Measurements from ENCODE around the gene ZNF438. TPM values are rescaled to one million over a fixed set of nuclear protein-coding genes. Genes with fewer than 3 reads are reported as not detected.

ZNF438 gene
- total and polyA plus RNA-seq, 2 of the 4 experiments (the other 2 are of a cell fraction): 1.8 to 2.9 TPM

DNA sequence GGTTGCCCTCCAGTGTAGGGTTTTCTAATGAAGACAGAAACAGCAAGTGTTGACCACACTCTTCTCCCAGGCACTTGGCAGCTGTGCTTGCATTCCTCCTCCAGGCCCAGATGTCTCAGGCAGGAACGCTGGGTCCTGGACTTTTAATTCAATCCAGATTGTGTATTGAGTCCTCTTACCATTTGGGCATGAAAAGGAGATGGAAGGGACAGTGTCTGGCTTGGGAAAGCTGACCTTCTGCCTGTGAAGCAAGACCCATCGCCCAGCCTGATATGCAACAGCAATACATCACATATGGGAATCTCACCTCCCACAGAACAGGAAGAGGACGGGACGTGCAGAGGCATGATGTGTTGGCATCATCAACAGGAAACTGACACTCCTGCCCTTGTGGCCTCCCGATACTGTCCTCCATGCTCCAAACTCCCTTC, 227.8 kb downstream of the ZNF438 start:
- Histone ChIP-seq H3K9me3 (ENCODE audit: control insufficient read depth, insufficient read depth, low read length) (no peaks in the 10 kb centered on the region), H4K5ac (ENCODE audit: low read depth, low read length) (peak overlapping the region; percentile 15), H2BK5ac (ENCODE audit: low read depth, low read length, poor library complexity, severe bottlenecking) (no peak overlapping the region), H2BK15ac (ENCODE audit: low read depth, low read length) (no peak overlapping the region), H3K36me3 (ENCODE audit: control insufficient read depth, insufficient read depth, low read length) (no peaks in the 10 kb centered on the region), H3K27ac (ENCODE audit: insufficient read depth, low read length) (no peak overlapping the region), H3K56ac (ENCODE audit: extremely low read depth, insufficient read depth, low read length) (no peak overlapping the region), H3K27me3 (ENCODE audit: control insufficient read depth, insufficient read depth, low read length) (no peaks in the 10 kb centered on the region), H3K4me1 (ENCODE audit: control insufficient read depth, insufficient read depth, low read length) (peaks cover 7% of the 10 kb centered on the region), H3K9me1 (ENCODE audit: insufficient read depth, low read length) (no peaks in the 10 kb centered on the region), H4K20me1 (ENCODE audit: insufficient read depth, low read length) (no peaks in the 10 kb centered on the region), H3K4ac (ENCODE audit: low read depth, low read length) (no peak overlapping the region; the same call in 1 of the 2 replicates), H3K18ac (ENCODE audit: low read depth, low read length) (peak overlapping the region; percentile 50), H3K4me3 (ENCODE audit: insufficient read depth, low read depth, low read length) (no peak overlapping the region), H3K4me2 (ENCODE audit: low read depth, low read length) (no peak overlapping the region), H2BK120ac (ENCODE audit: low read depth, low read length) (0 out of 2 replicates have a peak overlapping the region, but pooled peaks have one; percentile 16), H2AK9ac (replicated peaks; ENCODE audit: low read depth, low read length, poor library complexity) (peak overlapping the region; percentile 18), H4K8ac (ENCODE audit: low read depth in 2 of 2, low read length in 2 of 2) (peak overlapping the region in 1 of 2 experiments; percentile 15; a peak in 1 of 4 replicates), H3K14ac (replicated peaks; ENCODE audit: low read depth, low read length) (peak overlapping the region; percentile 4; the same call in 1 of the 2 replicates), H2AK5ac (ENCODE audit: low read depth, low read length) (peak overlapping the region; percentile 29; the same call in 1 of the 2 replicates), H2BK20ac (ENCODE audit: low read depth, low read length) (no peak overlapping the region), H3K79me1 (ENCODE audit: low read depth in 1 of 2, low read length in 2 of 2) (no peaks in the 10 kb centered on the region), H3K9ac (ENCODE audit: low read depth, low read length) (no peak overlapping the region), H2AFZ (replicated peaks; ENCODE audit: low read length, poor library complexity) (peak overlapping the region; percentile 11), H4K91ac (ENCODE audit: insufficient read depth, low read depth, low read length) (no peak overlapping the region), H3K23ac (ENCODE audit: low read depth, low read length) (no peak overlapping the region; the same call in 1 of the 2 replicates)
- CTCF ChIA-PET: interaction anchor here (0.6 kb wide), 1 partner anchor 333 kb away, joined by 3 read pairs; no protein-coding TSS in a partner anchor
- 82% methylated on average over 3 of the region's 5 CpGs; no CpG with 5 or more reads in 1 of the 2 experiments for WGBS, 2 experiments (ENCODE audit: extremely low coverage in 2 of 2, insufficient read length in 1 of 2)
- in situ Hi-C loops (cut with MboI; ENCODE audit: low sequenced_read_pairs) (no loop called here), dilution Hi-C loops (cut with HindIII; ENCODE audit: low sequenced_read_pairs, unreplicated experiment) (no loop called here), intact Hi-C loops (cut with micrococcal nuclease) (no loop called here)
- no TSS peak for BruUV-seq (replicated peaks)
- ATAC-seq (ENCODE audit: low read depth): peak; percentile 68
- peak; percentile 68 for DNase-seq
- no peak for TF ChIP-seq POLR2A (IDR thresholded peaks at IDR 0.05; ENCODE audit: low read depth, low read length)
- TF ChIP-seq MXI1 (IDR thresholded peaks at IDR 0.05; ENCODE audit: borderline replicate concordance, low read depth, low read length): no peak
- TF ChIP-seq, protein P1, sequence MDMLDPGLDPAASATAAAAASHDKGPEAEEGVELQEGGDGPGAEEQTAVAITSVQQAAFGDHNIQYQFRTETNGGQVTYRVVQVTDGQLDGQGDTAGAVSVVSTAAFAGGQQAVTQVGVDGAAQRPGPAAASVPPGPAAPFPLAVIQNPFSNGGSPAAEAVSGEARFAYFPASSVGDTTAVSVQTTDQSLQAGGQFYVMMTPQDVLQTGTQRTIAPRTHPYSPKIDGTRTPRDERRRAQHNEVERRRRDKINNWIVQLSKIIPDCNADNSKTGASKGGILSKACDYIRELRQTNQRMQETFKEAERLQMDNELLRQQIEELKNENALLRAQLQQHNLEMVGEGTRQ (IDR thresholded peaks at IDR 0.05; ENCODE audit: low read depth, low read length): no peak
- no peak for TF ChIP-seq MAZ (IDR thresholded peaks at IDR 0.05; ENCODE audit: borderline replicate concordance, low read depth, low read length)
- no peak for TF ChIP-seq MAFK (IDR thresholded peaks at IDR 0.05; ENCODE audit: low read depth, low read length)
- TF ChIP-seq, protein P2, sequence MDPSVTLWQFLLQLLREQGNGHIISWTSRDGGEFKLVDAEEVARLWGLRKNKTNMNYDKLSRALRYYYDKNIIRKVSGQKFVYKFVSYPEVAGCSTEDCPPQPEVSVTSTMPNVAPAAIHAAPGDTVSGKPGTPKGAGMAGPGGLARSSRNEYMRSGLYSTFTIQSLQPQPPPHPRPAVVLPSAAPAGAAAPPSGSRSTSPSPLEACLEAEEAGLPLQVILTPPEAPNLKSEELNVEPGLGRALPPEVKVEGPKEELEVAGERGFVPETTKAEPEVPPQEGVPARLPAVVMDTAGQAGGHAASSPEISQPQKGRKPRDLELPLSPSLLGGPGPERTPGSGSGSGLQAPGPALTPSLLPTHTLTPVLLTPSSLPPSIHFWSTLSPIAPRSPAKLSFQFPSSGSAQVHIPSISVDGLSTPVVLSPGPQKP (IDR thresholded peaks at IDR 0.05; ENCODE audit: borderline replicate concordance, low read depth, low read length): no peak
- no peak for TF ChIP-seq RAD21 (IDR thresholded peaks at IDR 0.05; ENCODE audit: low read length)
- no peak for TF ChIP-seq CEBPB (IDR thresholded peaks at IDR 0.05; ENCODE audit: low read depth, low read length)
- no peak for TF ChIP-seq NFE2L2 (IDR thresholded peaks at IDR 0.05; ENCODE audit: low read depth, low read length)
- no peak for TF ChIP-seq RFX5 (IDR thresholded peaks at IDR 0.05; ENCODE audit: low read depth, low read length)
- no peak for TF ChIP-seq SMC3 (IDR thresholded peaks at IDR 0.05; ENCODE audit: low read depth, low read length)
- TF ChIP-seq CHD1 (IDR thresholded peaks at IDR 0.05; ENCODE audit: low read depth, low read length): no peak
- TF ChIP-seq, protein P3, sequence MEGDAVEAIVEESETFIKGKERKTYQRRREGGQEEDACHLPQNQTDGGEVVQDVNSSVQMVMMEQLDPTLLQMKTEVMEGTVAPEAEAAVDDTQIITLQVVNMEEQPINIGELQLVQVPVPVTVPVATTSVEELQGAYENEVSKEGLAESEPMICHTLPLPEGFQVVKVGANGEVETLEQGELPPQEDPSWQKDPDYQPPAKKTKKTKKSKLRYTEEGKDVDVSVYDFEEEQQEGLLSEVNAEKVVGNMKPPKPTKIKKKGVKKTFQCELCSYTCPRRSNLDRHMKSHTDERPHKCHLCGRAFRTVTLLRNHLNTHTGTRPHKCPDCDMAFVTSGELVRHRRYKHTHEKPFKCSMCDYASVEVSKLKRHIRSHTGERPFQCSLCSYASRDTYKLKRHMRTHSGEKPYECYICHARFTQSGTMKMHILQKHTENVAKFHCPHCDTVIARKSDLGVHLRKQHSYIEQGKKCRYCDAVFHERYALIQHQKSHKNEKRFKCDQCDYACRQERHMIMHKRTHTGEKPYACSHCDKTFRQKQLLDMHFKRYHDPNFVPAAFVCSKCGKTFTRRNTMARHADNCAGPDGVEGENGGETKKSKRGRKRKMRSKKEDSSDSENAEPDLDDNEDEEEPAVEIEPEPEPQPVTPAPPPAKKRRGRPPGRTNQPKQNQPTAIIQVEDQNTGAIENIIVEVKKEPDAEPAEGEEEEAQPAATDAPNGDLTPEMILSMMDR (conservative IDR thresholded peaks at IDR 0.05; ENCODE audit: low read depth, low read length): no peak
- POLR2A ChIA-PET (ENCODE audit: unreplicated experiment): no interaction called here
